BE2C (cell line): ENCODE measurements around the gene GALNT12.

Experiments
- DNase-seq: peaks from one replicate; pipeline ENCODE4 v3.0.0-alpha.2; 2020
- H3K27me3 ChIP-seq: fragments of 250-450 bp; sonication (Bioruptor Pico); 2 replicates; pipeline ENCODE4 v1.5.1; 2020; ENCODE audit warnings: mild to moderate bottlenecking
- H3K36me3 ChIP-seq: fragments of 250-450 bp; sonication (Bioruptor Pico); 2 replicates; pipeline ENCODE4 v1.5.1; 2020; ENCODE audit warnings: mild to moderate bottlenecking
- H3K4me1 ChIP-seq: fragments of 250-450 bp; sonication (Bioruptor Pico); 2 replicates; pipeline ENCODE4 v1.5.1; 2020
- H3K4me3 ChIP-seq: 2 replicates; pipeline ENCODE4 v1.5.1; 2011; ENCODE audit warnings: low read depth, low read length
- H3K9me3 ChIP-seq: fragments of 250-450 bp; sonication (Bioruptor Pico); 2 replicates; pipeline ENCODE4 v1.5.1; 2020
- CTCF ChIP-seq: IDR thresholded peaks from 2 replicates; pipeline ENCODE4 v1.5.1; 2012; ENCODE audit warnings: mild to moderate bottlenecking, low read depth, low read length

Gene GALNT12

GRCh38 chr9:98849563-98849962 is 42.1 kb downstream of the GALNT12 start:
- Histone ChIP-seq H3K4me3 (no peak overlapping the region), H3K9me3 (no peaks in the 10 kb centered on the region), H3K36me3 (no peaks in the 10 kb centered on the region), H3K4me1 (no peaks in the 10 kb centered on the region; the same call in 1 of the 2 replicates), H3K27me3 (no peaks in the 10 kb centered on the region; the same call in 1 of the 2 replicates)
- no peak for TF ChIP-seq CTCF
- no peak for DNase-seq

GRCh38 chr9:98850851-98851729 is 43.6 kb downstream of the GALNT12 start:
- H3K27me3 ChIP-seq: no peaks in the 10 kb centered on the region

GRCh38 chr9:98851730-98852459 is 44.4 kb downstream of the GALNT12 start:
- Histone ChIP-seq H3K4me1 (no peaks in the 10 kb centered on the region; the same call in 1 of the 2 replicates), H3K9me3 (no peaks in the 10 kb centered on the region), H3K4me3 (no peak overlapping the region), H3K27me3 (no peaks in the 10 kb centered on the region), H3K36me3 (no peaks in the 10 kb centered on the region)
- no peak for TF ChIP-seq CTCF
- no peak for DNase-seq

More at GRCh38 chr9:98850851-98851729, 43.6 kb downstream of the GALNT12 start:
- no peaks in the 10 kb centered on the region for H3K9me3 ChIP-seq
- no peak for DNase-seq
- H3K36me3 ChIP-seq: no peaks in the 10 kb centered on the region
- no peaks in the 10 kb centered on the region; the same call in 1 of the 2 replicates for H3K4me1 ChIP-seq
- no peak overlapping the region for H3K4me3 ChIP-seq
- TF ChIP-seq CTCF: no peak

- Histone ChIP-seq H3K27me3 (no peaks in the 10 kb centered on the region), H3K36me3 (no peaks in the 10 kb centered on the region), H3K9me3 (no peaks in the 10 kb centered on the region), H3K4me1 (no peaks in the 10 kb centered on the region; the same call in 1 of the 2 replicates), H3K4me3 (no peak overlapping the region)
- TF ChIP-seq CTCF: no peak
- DNase-seq: no peak
These were observed 44.9 kb downstream of the GALNT12 start for GRCh38 chr9:98852460-98852734.

- no peak for DNase-seq
- no peak for TF ChIP-seq CTCF
- no peak overlapping the region for H3K4me3 ChIP-seq
These were observed 45.5 kb downstream of the GALNT12 start for GRCh38 chr9:98852961-98853360.

GRCh38 chr9:98854266-98854665 is 46.8 kb downstream of the GALNT12 start:
- no peak for TF ChIP-seq CTCF
- DNase-seq: no peak
- H3K27me3 ChIP-seq: no peaks in the 10 kb centered on the region
- H3K4me3 ChIP-seq: no peak overlapping the region
- no peaks in the 10 kb centered on the region for H3K36me3 ChIP-seq
- no peaks in the 10 kb centered on the region for H3K9me3 ChIP-seq
- H3K4me1 ChIP-seq: no peaks in the 10 kb centered on the region; the same call in 1 of the 2 replicates

More at GRCh38 chr9:98852961-98853360, 45.5 kb downstream of the GALNT12 start:
- Histone ChIP-seq H3K36me3 (no peaks in the 10 kb centered on the region), H3K4me1 (no peaks in the 10 kb centered on the region; the same call in 1 of the 2 replicates), H3K9me3 (no peaks in the 10 kb centered on the region), H3K27me3 (no peaks in the 10 kb centered on the region)
